ENCODE data around the gene CUL4A.
"Not testable (repeated sequence)": the region's sequence is repeated elsewhere in the genome, so short reads cannot be mapped to it uniquely, and the experiment has no call there.

The CUL4A gene

GRCh38 chr13:113238536-113238935 is 29.1 kb downstream of the CUL4A start:
- Histone ChIP-seq H3K9me2 (replicated peaks; ENCODE audit: insufficient read depth, low read length) (no peaks in the 10 kb centered on the region), H3K9me3 (replicated peaks; ENCODE audit: insufficient read depth, low read length) (no peaks in the 10 kb centered on the region), H3K79me2 (ENCODE audit: low read length) (no peaks in the 10 kb centered on the region), H3K27me3 (replicated peaks; ENCODE audit: insufficient read depth, low read length) (no peaks in the 10 kb centered on the region), H3K36me3 (replicated peaks; ENCODE audit: insufficient read depth, low read length) (no peaks in the 10 kb centered on the region), H3K4me1 (ENCODE audit: low read length) (no peaks in the 10 kb centered on the region), H3K4me2 (ENCODE audit: low read depth, low read length) (no peak overlapping the region), H2AFZ (ENCODE audit: low read length) (no peak overlapping the region), H3K27ac (ENCODE audit: low read length) (no peak overlapping the region), H4K20me1 (ENCODE audit: insufficient read depth, low read length) (no peaks in the 10 kb centered on the region), H3K9ac (ENCODE audit: low read length) (no peak overlapping the region), H3F3A (ENCODE audit: insufficient read depth, low read length) (no peaks in the 10 kb centered on the region), H3K4me3 (ENCODE audit: low read length) (no peak overlapping the region)
- TF ChIP-seq EZH2phosphoT487 (IDR thresholded peaks at IDR 0.05; ENCODE audit: low read length) (no peak), EZH2 (optimal IDR thresholded peaks at IDR 0.05; ENCODE audit: low read depth, low read length) (no peak), CTCF (IDR thresholded peaks at IDR 0.05; ENCODE audit: low read length) (no peak)
- DNase-seq = no peak

GRCh38 chr13:113239357-113239756 is 29.9 kb downstream of the CUL4A start:
- H3K4me1 ChIP-seq (ENCODE audit: low read length) = no peaks in the 10 kb centered on the region
- no peaks in the 10 kb centered on the region for H3K79me2 ChIP-seq (ENCODE audit: low read length)
- H3K4me3 ChIP-seq (ENCODE audit: low read length) = no peak overlapping the region
- no peak overlapping the region for H2AFZ ChIP-seq (ENCODE audit: low read length)
- H3K36me3 ChIP-seq (replicated peaks; ENCODE audit: insufficient read depth, low read length) = no peaks in the 10 kb centered on the region
- no peak overlapping the region for H3K9ac ChIP-seq (ENCODE audit: low read length)
- H3F3A ChIP-seq (ENCODE audit: insufficient read depth, low read length) = no peaks in the 10 kb centered on the region
- H3K27ac ChIP-seq (ENCODE audit: low read length) = no peak overlapping the region
- no peaks in the 10 kb centered on the region for H3K27me3 ChIP-seq (replicated peaks; ENCODE audit: insufficient read depth, low read length)
- no peak for DNase-seq
- no peaks in the 10 kb centered on the region for H3K9me2 ChIP-seq (replicated peaks; ENCODE audit: insufficient read depth, low read length)
- no peak overlapping the region for H3K4me2 ChIP-seq (ENCODE audit: low read depth, low read length)
- no peak for TF ChIP-seq CTCF (IDR thresholded peaks at IDR 0.05; ENCODE audit: low read length)
- no peak for TF ChIP-seq EZH2phosphoT487 (IDR thresholded peaks at IDR 0.05; ENCODE audit: low read length)
- no peak for TF ChIP-seq EZH2 (optimal IDR thresholded peaks at IDR 0.05; ENCODE audit: low read depth, low read length)
- H3K9me3 ChIP-seq (replicated peaks; ENCODE audit: insufficient read depth, low read length) = no peaks in the 10 kb centered on the region
- H4K20me1 ChIP-seq (ENCODE audit: insufficient read depth, low read length) = no peaks in the 10 kb centered on the region

- H3K4me2 ChIP-seq (ENCODE audit: low read depth, low read length) = no peak overlapping the region
- no peaks in the 10 kb centered on the region for H3K9me3 ChIP-seq (replicated peaks; ENCODE audit: insufficient read depth, low read length)
- H2AFZ ChIP-seq (ENCODE audit: low read length) = no peak overlapping the region
- no peaks in the 10 kb centered on the region for H3K79me2 ChIP-seq (ENCODE audit: low read length)
- no peak for DNase-seq
- no peak for TF ChIP-seq CTCF (IDR thresholded peaks at IDR 0.05; ENCODE audit: low read length)
- no peak for TF ChIP-seq EZH2 (optimal IDR thresholded peaks at IDR 0.05; ENCODE audit: low read depth, low read length)
- TF ChIP-seq EZH2phosphoT487 (IDR thresholded peaks at IDR 0.05; ENCODE audit: low read length) = no peak
- H3K9ac ChIP-seq (ENCODE audit: low read length) = no peak overlapping the region
- H3K27ac ChIP-seq (ENCODE audit: low read length) = no peak overlapping the region
- H3K9me2 ChIP-seq (replicated peaks; ENCODE audit: insufficient read depth, low read length) = no peaks in the 10 kb centered on the region
- H4K20me1 ChIP-seq (ENCODE audit: insufficient read depth, low read length) = no peaks in the 10 kb centered on the region
- H3K36me3 ChIP-seq (replicated peaks; ENCODE audit: insufficient read depth, low read length) = no peaks in the 10 kb centered on the region
- no peak overlapping the region for H3K4me3 ChIP-seq (ENCODE audit: low read length)
- no peaks in the 10 kb centered on the region for H3K27me3 ChIP-seq (replicated peaks; ENCODE audit: insufficient read depth, low read length)
- no peaks in the 10 kb centered on the region for H3F3A ChIP-seq (ENCODE audit: insufficient read depth, low read length)
- H3K4me1 ChIP-seq (ENCODE audit: low read length) = no peaks in the 10 kb centered on the region
Observed at GRCh38 chr13:113239986-113240385, 30.6 kb downstream of the CUL4A start.

- H3K79me2 ChIP-seq (ENCODE audit: low read length); H3K27me3 ChIP-seq (replicated peaks; ENCODE audit: insufficient read depth, low read length); H3K4me2 ChIP-seq (ENCODE audit: low read depth, low read length); H3K4me3 ChIP-seq (ENCODE audit: low read length); H2AFZ ChIP-seq (ENCODE audit: low read length); H3K9me2 ChIP-seq (replicated peaks; ENCODE audit: insufficient read depth, low read length); H3K4me1 ChIP-seq (ENCODE audit: low read length); H3K9me3 ChIP-seq (replicated peaks; ENCODE audit: insufficient read depth, low read length); H3K27ac ChIP-seq (ENCODE audit: low read length); H3F3A ChIP-seq (ENCODE audit: insufficient read depth, low read length); H4K20me1 ChIP-seq (ENCODE audit: insufficient read depth, low read length); H3K9ac ChIP-seq (ENCODE audit: low read length); H3K36me3 ChIP-seq (replicated peaks; ENCODE audit: insufficient read depth, low read length); DNase-seq: not testable (repeated sequence)
Observed at GRCh38 chr13:113241623-113242022, 32.2 kb downstream of the CUL4A start.

Data from MM.1S (cell line).